HEK293 (cell line): ENCODE results near the gene TMX2.

Experiments used
- BCL11B ChIP-seq: fragments of 450-650 bp; formaldehyde crosslinking; IDR thresholded peaks from 2 replicates; pipeline ENCODE4 v1.5.1; 2016; ENCODE audit warnings: low read depth, missing biosample characterization, missing genetic modification characterization
- HIC1 ChIP-seq: fragments of 450-650 bp; formaldehyde crosslinking; IDR thresholded peaks from 2 replicates; pipeline ENCODE4 v1.5.1; 2016; ENCODE audit warnings: missing biosample characterization, missing genetic modification characterization
- IKZF3 ChIP-seq: fragments of 450-650 bp; IDR thresholded peaks from 2 replicates; pipeline ENCODE4 v1.5.0; 2018; ENCODE audit warnings: missing biosample characterization, mild to moderate bottlenecking, missing genetic modification characterization, moderate library complexity
- KLF10 ChIP-seq: fragments of 450-650 bp; IDR thresholded peaks from 2 replicates; pipeline ENCODE4 v1.5.1; 2018; ENCODE audit warnings: missing biosample characterization, mild to moderate bottlenecking, missing genetic modification characterization
- KLF16 ChIP-seq: fragments of 450-650 bp; formaldehyde crosslinking; IDR thresholded peaks from 2 replicates; pipeline ENCODE4 v1.5.1; 2017; ENCODE audit warnings: missing biosample characterization, missing genetic modification characterization
- MEIS1 ChIP-seq: sonication (generic); formaldehyde crosslinking; IDR thresholded peaks from 2 replicates; pipeline ENCODE4 v1.8.1; 2022; ENCODE audit warnings: missing genetic modification reagents, mild to moderate bottlenecking, borderline replicate concordance
- PATZ1 ChIP-seq: fragments of 450-650 bp; formaldehyde crosslinking; IDR thresholded peaks from 2 replicates; pipeline ENCODE4 v1.5.1; 2016; ENCODE audit warnings: missing biosample characterization, missing genetic modification characterization
- TSHZ1 ChIP-seq: fragments of 450-650 bp; formaldehyde crosslinking; IDR thresholded peaks from 2 replicates; pipeline ENCODE4 v1.5.1; 2016; ENCODE audit warnings: missing biosample characterization, missing genetic modification characterization, borderline replicate concordance
- YY1 ChIP-seq: fragments of 450-650 bp; formaldehyde crosslinking; IDR thresholded peaks from 2 replicates; pipeline ENCODE4 v1.5.1; 2018; ENCODE audit warnings: missing biosample characterization, missing genetic modification characterization
- ZBTB6 ChIP-seq: fragments of 450-650 bp; formaldehyde crosslinking; IDR thresholded peaks from 2 replicates; pipeline ENCODE4 v1.5.1; 2017; ENCODE audit warnings: missing biosample characterization, missing genetic modification characterization
- ZFHX2 ChIP-seq: fragments of 450-650 bp; formaldehyde crosslinking; conservative IDR thresholded peaks from 2 replicates; pipeline ENCODE4 v1.5.1; 2016; ENCODE audit warnings: missing biosample characterization, missing genetic modification characterization
- ZIC2 ChIP-seq: fragments of 450-650 bp; formaldehyde crosslinking; IDR thresholded peaks from 2 replicates; pipeline ENCODE4 v1.5.1; 2016; ENCODE audit warnings: missing biosample characterization, missing genetic modification characterization
- ZNF140 ChIP-seq: fragments of 450-650 bp; formaldehyde crosslinking; IDR thresholded peaks from 2 replicates; pipeline ENCODE4 v1.5.1; 2016; ENCODE audit warnings: missing biosample characterization, missing genetic modification characterization
- ZNF169 ChIP-seq: fragments of 450-650 bp; formaldehyde crosslinking; IDR thresholded peaks from 2 replicates; pipeline ENCODE4 v1.5.1; 2016; ENCODE audit warnings: missing biosample characterization, missing genetic modification characterization
- ZNF2 ChIP-seq: fragments of 450-650 bp; formaldehyde crosslinking; IDR thresholded peaks from 2 replicates; pipeline ENCODE4 v1.5.1; 2016; ENCODE audit warnings: missing biosample characterization, missing genetic modification characterization
- ZNF239 ChIP-seq: fragments of 450-650 bp; formaldehyde crosslinking; IDR thresholded peaks from 2 replicates; pipeline ENCODE4 v1.5.1; 2016; ENCODE audit warnings: missing biosample characterization, missing genetic modification characterization
- ZNF24 ChIP-seq: fragments of 450-650 bp; formaldehyde crosslinking; IDR thresholded peaks from 2 replicates; pipeline ENCODE4 v1.5.1; 2016; ENCODE audit warnings: missing biosample characterization, missing genetic modification characterization
- ZNF341 ChIP-seq: fragments of 450-650 bp; formaldehyde crosslinking; IDR thresholded peaks from 2 replicates; pipeline ENCODE4; 2016; ENCODE audit warnings: low read depth, missing biosample characterization, missing genetic modification characterization
- ZNF37A ChIP-seq: fragments of 450-650 bp; IDR thresholded peaks from 2 replicates; pipeline ENCODE4 v1.5.1; 2018; ENCODE audit warnings: missing biosample characterization, missing genetic modification characterization
- ZNF416 ChIP-seq: fragments of 450-650 bp; formaldehyde crosslinking; IDR thresholded peaks from 2 replicates; pipeline ENCODE4 v1.5.1; 2016; ENCODE audit warnings: missing biosample characterization, missing genetic modification characterization
- ZNF423 ChIP-seq: fragments of 450-650 bp; formaldehyde crosslinking; IDR thresholded peaks from 2 replicates; pipeline ENCODE4 v1.5.1; 2016; ENCODE audit warnings: missing biosample characterization, missing genetic modification characterization
- ZNF426 ChIP-seq: fragments of 450-650 bp; formaldehyde crosslinking; IDR thresholded peaks from 2 replicates; pipeline ENCODE4 v1.5.1; 2017; ENCODE audit warnings: missing biosample characterization, missing genetic modification characterization, mild to moderate bottlenecking, inconsistent platforms, moderate library complexity
- ZNF501 ChIP-seq: fragments of 450-650 bp; formaldehyde crosslinking; IDR thresholded peaks from 2 replicates; pipeline ENCODE4 v1.5.1; 2016; ENCODE audit warnings: missing biosample characterization, missing genetic modification characterization
- ZNF548 ChIP-seq: fragments of 450-650 bp; formaldehyde crosslinking; IDR thresholded peaks from 2 replicates; pipeline ENCODE4 v1.5.1; 2016; ENCODE audit warnings: missing biosample characterization, missing genetic modification characterization
- ZNF658 ChIP-seq: fragments of 450-650 bp; formaldehyde crosslinking; IDR thresholded peaks from 2 replicates; pipeline ENCODE4; 2016; ENCODE audit warnings: missing biosample characterization, missing genetic modification characterization
- ZNF747 ChIP-seq: fragments of 450-650 bp; formaldehyde crosslinking; IDR thresholded peaks from 2 replicates; pipeline ENCODE4 v1.5.1; 2016; ENCODE audit warnings: missing biosample characterization, missing genetic modification characterization
- ZNF785 ChIP-seq: fragments of 450-650 bp; formaldehyde crosslinking; IDR thresholded peaks from 2 replicates; pipeline ENCODE4 v1.5.1; 2016; ENCODE audit warnings: missing biosample characterization, missing genetic modification characterization
- TF ChIP-seq, protein P1 (sequence below): sonication (generic); formaldehyde crosslinking; IDR thresholded peaks from 2 replicates; pipeline ENCODE4 v1.8.1; 2022; ENCODE audit warnings: mild to moderate bottlenecking, moderate library complexity, missing genetic modification reagents
- TF ChIP-seq, protein P2 (sequence below): fragments of 450-650 bp; formaldehyde crosslinking; IDR thresholded peaks from 2 replicates; pipeline ENCODE4 v1.5.1; 2016; ENCODE audit warnings: missing biosample characterization, missing genetic modification characterization

The TMX2 gene

GRCh38 chr11:57711414-57712255 lies 758 bp upstream of the TMX2 start, which contains the start of gene MED19 (continued):
- TF ChIP-seq ZNF426 (tag by site-specific recombination): no peak
- TF ChIP-seq YY1 (tag by site-specific recombination): no peak
- TF ChIP-seq KLF10: no peak
- no peak for TF ChIP-seq ZNF785 (tag by site-specific recombination)
- TF ChIP-seq MEIS1 (CRISPR knock-in tag): no peak
- no peak for TF ChIP-seq ZNF2 (tag by site-specific recombination)
- TF ChIP-seq ZNF501 (tag by site-specific recombination): 0 out of 2 replicates have a peak, but pooled peaks have one; percentile 26
- TF ChIP-seq ZNF140 (tag by site-specific recombination): no peak
- no peak for TF ChIP-seq ZNF423 (tag by site-specific recombination)
- TF ChIP-seq, protein P1, sequence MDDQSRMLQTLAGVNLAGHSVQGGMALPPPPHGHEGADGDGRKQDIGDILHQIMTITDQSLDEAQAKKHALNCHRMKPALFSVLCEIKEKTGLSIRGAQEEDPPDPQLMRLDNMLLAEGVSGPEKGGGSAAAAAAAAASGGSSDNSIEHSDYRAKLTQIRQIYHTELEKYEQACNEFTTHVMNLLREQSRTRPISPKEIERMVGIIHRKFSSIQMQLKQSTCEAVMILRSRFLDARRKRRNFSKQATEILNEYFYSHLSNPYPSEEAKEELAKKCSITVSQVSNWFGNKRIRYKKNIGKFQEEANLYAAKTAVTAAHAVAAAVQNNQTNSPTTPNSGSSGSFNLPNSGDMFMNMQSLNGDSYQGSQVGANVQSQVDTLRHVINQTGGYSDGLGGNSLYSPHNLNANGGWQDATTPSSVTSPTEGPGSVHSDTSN (CRISPR knock-in tag): no peak
- no peak for TF ChIP-seq ZNF24
- TF ChIP-seq BCL11B (tag by site-specific recombination): no peak
- TF ChIP-seq ZNF658: no peak
- TF ChIP-seq IKZF3 (tag by site-specific recombination): no peak
- no peak for TF ChIP-seq ZNF37A (tag by site-specific recombination)
- TF ChIP-seq TSHZ1 (tag by site-specific recombination): no peak
- TF ChIP-seq PATZ1 (tag by site-specific recombination): peak; percentile 76
- TF ChIP-seq KLF16 (tag by site-specific recombination): peak; percentile 40; the same call in 1 of the 2 replicates
- peak; percentile 44; the same call in 1 of the 2 replicates for TF ChIP-seq ZBTB6
- peak; percentile 96 for TF ChIP-seq ZNF341 (tag by site-specific recombination)
- TF ChIP-seq ZIC2 (tag by site-specific recombination): no peak
- no peak for TF ChIP-seq ZNF416 (tag by site-specific recombination)
- TF ChIP-seq, protein P2, sequence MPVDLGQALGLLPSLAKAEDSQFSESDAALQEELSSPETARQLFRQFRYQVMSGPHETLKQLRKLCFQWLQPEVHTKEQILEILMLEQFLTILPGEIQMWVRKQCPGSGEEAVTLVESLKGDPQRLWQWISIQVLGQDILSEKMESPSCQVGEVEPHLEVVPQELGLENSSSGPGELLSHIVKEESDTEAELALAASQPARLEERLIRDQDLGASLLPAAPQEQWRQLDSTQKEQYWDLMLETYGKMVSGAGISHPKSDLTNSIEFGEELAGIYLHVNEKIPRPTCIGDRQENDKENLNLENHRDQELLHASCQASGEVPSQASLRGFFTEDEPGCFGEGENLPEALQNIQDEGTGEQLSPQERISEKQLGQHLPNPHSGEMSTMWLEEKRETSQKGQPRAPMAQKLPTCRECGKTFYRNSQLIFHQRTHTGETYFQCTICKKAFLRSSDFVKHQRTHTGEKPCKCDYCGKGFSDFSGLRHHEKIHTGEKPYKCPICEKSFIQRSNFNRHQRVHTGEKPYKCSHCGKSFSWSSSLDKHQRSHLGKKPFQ (tag by site-specific recombination): no peak
- no peak for TF ChIP-seq ZNF169
- no peak for TF ChIP-seq ZNF747
- TF ChIP-seq ZNF548 (tag by site-specific recombination): no peak
- no peak for TF ChIP-seq HIC1 (tag by site-specific recombination)
- TF ChIP-seq ZFHX2 (tag by site-specific recombination): peak; percentile 46
- TF ChIP-seq ZNF239: no peak
